Effector memory CD4-positive, alpha-beta T cell (primary cell): Measurements from ENCODE around the gene CCDC71L.

Experiments used
- DNase-seq, 3 donors: peaks; one replicate each; pipeline ENCODE4 v3.0.0-alpha.2; 2020
- H3K27ac ChIP-seq: 2 replicates; pipeline ENCODE4 v1.7.0; 2013; ENCODE audit warnings: mild to moderate bottlenecking, low read length, moderate library complexity; ENCODE audit not compliant: insufficient read depth, poor library complexity, severe bottlenecking
- H3K27me3 ChIP-seq: replicated peaks from 2 replicates; pipeline ENCODE4 v1.7.0; 2013; ENCODE audit warnings: mild to moderate bottlenecking, low read length; ENCODE audit not compliant: insufficient read depth, control insufficient read depth, poor library complexity, severe bottlenecking
- H3K36me3 ChIP-seq: 2 replicates; pipeline ENCODE4 v1.7.0; 2013; ENCODE audit warnings: mild to moderate bottlenecking, low read length, moderate library complexity; ENCODE audit not compliant: control insufficient read depth, insufficient read depth
- H3K4me1 ChIP-seq: 2 replicates; pipeline ENCODE4 v1.7.0; 2013; ENCODE audit warnings: low read length, mild to moderate bottlenecking; ENCODE audit not compliant: control insufficient read depth, insufficient read depth, poor library complexity, severe bottlenecking
- H3K4me3 ChIP-seq: 2 replicates; pipeline ENCODE4 v1.7.0; 2013; ENCODE audit warnings: low read length, low read depth, mild to moderate bottlenecking; ENCODE audit not compliant: insufficient read depth, poor library complexity, severe bottlenecking
- H3K9me3 ChIP-seq: 2 replicates; pipeline ENCODE4 v1.7.0; 2013; ENCODE audit warnings: mild to moderate bottlenecking, low read length, moderate library complexity; ENCODE audit not compliant: control insufficient read depth

Gene CCDC71L

GRCh38 chr7:106623853-106624252, 37.1 kb downstream of the CCDC71L start:
- no peak for DNase-seq
- H3K36me3 ChIP-seq = no peaks in the 10 kb centered on the region
- H3K9me3 ChIP-seq = no peaks in the 10 kb centered on the region
- H3K27ac ChIP-seq = no peak overlapping the region
- H3K4me3 ChIP-seq = no peak overlapping the region
- no peaks in the 10 kb centered on the region for H3K27me3 ChIP-seq
- H3K4me1 ChIP-seq = no peaks in the 10 kb centered on the region

- Histone ChIP-seq H3K36me3 (no peaks in the 10 kb centered on the region), H3K9me3 (no peaks in the 10 kb centered on the region), H3K27me3 (no peaks in the 10 kb centered on the region), H3K4me1 (no peaks in the 10 kb centered on the region), H3K4me3 (no peak overlapping the region), H3K27ac (no peak overlapping the region)
- DNase-seq = no peak
Observed at GRCh38 chr7:106623315-106623660, 37.7 kb downstream of the CCDC71L start.

- Histone ChIP-seq H3K4me1 (no peaks in the 10 kb centered on the region), H3K27me3 (no peaks in the 10 kb centered on the region), H3K9me3 (no peaks in the 10 kb centered on the region), H3K27ac (no peak overlapping the region), H3K36me3 (no peaks in the 10 kb centered on the region), H3K4me3 (no peak overlapping the region)
- DNase-seq = no peak
Observed at GRCh38 chr7:106622654-106623314, 38.2 kb downstream of the CCDC71L start.

- Histone ChIP-seq H3K4me1 (no peaks in the 10 kb centered on the region), H3K9me3 (no peaks in the 10 kb centered on the region), H3K36me3 (no peaks in the 10 kb centered on the region), H3K27me3 (no peaks in the 10 kb centered on the region), H3K4me3 (no peak overlapping the region), H3K27ac (no peak overlapping the region)
- DNase-seq = no peak
Observed at GRCh38 chr7:106621393-106622132, 39.4 kb downstream of the CCDC71L start.

GRCh38 chr7:106620676-106621075, 40.3 kb downstream of the CCDC71L start:
- H3K27ac ChIP-seq = no peak overlapping the region
- no peaks in the 10 kb centered on the region for H3K4me1 ChIP-seq
- H3K27me3 ChIP-seq = no peaks in the 10 kb centered on the region
- no peak overlapping the region for H3K4me3 ChIP-seq
- H3K36me3 ChIP-seq = no peaks in the 10 kb centered on the region
- DNase-seq = no peak
- no peaks in the 10 kb centered on the region for H3K9me3 ChIP-seq

- Histone ChIP-seq H3K9me3 (no peaks in the 10 kb centered on the region), H3K27ac (no peak overlapping the region)
- DNase-seq = no peak
Observed at GRCh38 chr7:106620034-106620433, 40.9 kb downstream of the CCDC71L start.

GRCh38 chr7:106619213-106619612, 41.7 kb downstream of the CCDC71L start:
- H3K4me3 ChIP-seq = no peak overlapping the region
- H3K4me1 ChIP-seq = no peaks in the 10 kb centered on the region
- H3K9me3 ChIP-seq = no peaks in the 10 kb centered on the region
- DNase-seq = no peak
- no peaks in the 10 kb centered on the region for H3K36me3 ChIP-seq
- no peak overlapping the region for H3K27ac ChIP-seq
- H3K27me3 ChIP-seq = no peaks in the 10 kb centered on the region

More at GRCh38 chr7:106620034-106620433, 40.9 kb downstream of the CCDC71L start:
- H3K36me3 ChIP-seq = no peaks in the 10 kb centered on the region
- H3K4me1 ChIP-seq = no peaks in the 10 kb centered on the region
- H3K4me3 ChIP-seq = no peak overlapping the region
- H3K27me3 ChIP-seq = no peaks in the 10 kb centered on the region

GRCh38 chr7:106618480-106618879, 42.5 kb downstream of the CCDC71L start:
- H3K9me3 ChIP-seq = no peaks in the 10 kb centered on the region
- H3K27me3 ChIP-seq = no peaks in the 10 kb centered on the region
- no peaks in the 10 kb centered on the region for H3K36me3 ChIP-seq
- H3K4me3 ChIP-seq = no peak overlapping the region
- no peaks in the 10 kb centered on the region for H3K4me1 ChIP-seq
- no peak overlapping the region for H3K27ac ChIP-seq
- no peak for DNase-seq

GRCh38 chr7:106617860-106618259, 43.1 kb downstream of the CCDC71L start:
- Histone ChIP-seq H3K4me3 (no peak overlapping the region), H3K36me3 (no peaks in the 10 kb centered on the region), H3K27ac (no peak overlapping the region), H3K27me3 (no peaks in the 10 kb centered on the region), H3K4me1 (no peaks in the 10 kb centered on the region), H3K9me3 (no peaks in the 10 kb centered on the region)
- DNase-seq = no peak

- Histone ChIP-seq H3K27ac (no peak overlapping the region), H3K27me3 (no peaks in the 10 kb centered on the region), H3K4me1 (no peaks in the 10 kb centered on the region), H3K4me3 (no peak overlapping the region), H3K36me3 (no peaks in the 10 kb centered on the region), H3K9me3 (no peaks in the 10 kb centered on the region)
- DNase-seq = no peak
Observed at GRCh38 chr7:106616708-106617051, 44.3 kb downstream of the CCDC71L start.
